B cell (primary cell): Measurements from ENCODE around the gene DGCR8.

Experiments used
- CTCF ChIP-seq: fragments of 200-600 bp; IDR thresholded peaks from one replicate; pipeline ENCODE4 v1.8.0; 2022; ENCODE audit warnings: antibody characterized with exemption, mild to moderate bottlenecking
- EZH2 ChIP-seq: IDR thresholded peaks from 2 replicates; pipeline ENCODE4 v1.6.1; 2012; ENCODE audit warnings: borderline replicate concordance, low read depth, mild to moderate bottlenecking, moderate library complexity, low read length; ENCODE audit not compliant: insufficient read depth, poor library complexity, severe bottlenecking

GRCh38 chr22:20160041-20160440 lies 80.0 kb downstream of the DGCR8 start:
- TF ChIP-seq EZH2 (no peak), CTCF (no peak)
